HepG2 (cell line): Measurements from ENCODE around the gene ANO6. TPM values are rescaled to one million over a fixed set of nuclear protein-coding genes. Genes with fewer than 3 reads are reported as not detected.

Source experiments
- ARHGAP35 ChIP-seq: sonication (generic); formaldehyde crosslinking; IDR thresholded peaks from 2 replicates; pipeline ENCODE4 v1.9.0; 2022; ENCODE audit warnings: mild to moderate bottlenecking, inconsistent platforms, moderate library complexity, missing genetic modification reagents, borderline replicate concordance
- IKZF1 ChIP-seq: fragments of 450-650 bp; IDR thresholded peaks from 2 replicates; pipeline ENCODE4 v1.7.1; 2016
- KDM5A ChIP-seq: fragments of 200-600 bp; sonication (generic); IDR thresholded peaks from 2 replicates; pipeline ENCODE4 v1.7.0; 2018; ENCODE audit warnings: antibody characterized with exemption, mild to moderate bottlenecking, low read length, borderline replicate concordance
- MTA3 ChIP-seq: sonication (generic); formaldehyde crosslinking; IDR thresholded peaks from 2 replicates; pipeline ENCODE4 v1.4.0; 2020; ENCODE audit warnings: missing genetic modification reagents
- PHF21A ChIP-seq: sonication (generic); formaldehyde crosslinking; IDR thresholded peaks from 2 replicates; pipeline ENCODE4 v1.5.0; 2020; ENCODE audit warnings: mild to moderate bottlenecking, missing genetic modification reagents
- RBM39 ChIP-seq: fragments of 200-400 bp; formaldehyde crosslinking; IDR thresholded peaks from one replicate; pipeline ENCODE4 v1.6.1; 2018; ENCODE audit warnings: antibody characterized with exemption, mild to moderate bottlenecking, low read depth, low read length; ENCODE audit not compliant: poor library complexity, severe bottlenecking
- REPIN1 ChIP-seq: sonication (generic); formaldehyde crosslinking; IDR thresholded peaks from 2 replicates; pipeline ENCODE4 v1.8.0; 2022; ENCODE audit warnings: missing genetic modification reagents, low read depth, mild to moderate bottlenecking, borderline replicate concordance
- ZBTB40 ChIP-seq, 2 experiments: fragments of 450-650 bp in 1 of 2; sonication (generic) in 1 of 2; formaldehyde crosslinking in 1 of 2; IDR thresholded peaks; 2 replicates each; pipeline versions ENCODE4 v1.6.1 to v1.8.0; 2016 to 2022; ENCODE audit warnings: antibody characterized with exemption in 1 of 2, mild to moderate bottlenecking in 1 of 2, missing genetic modification reagents in 1 of 2
- ZNF451 ChIP-seq: sonication (generic); formaldehyde crosslinking; IDR thresholded peaks from 2 replicates; pipeline ENCODE4 v1.5.0; 2020; ENCODE audit warnings: mild to moderate bottlenecking, missing genetic modification reagents
- ZNF512B ChIP-seq: sonication (generic); formaldehyde crosslinking; IDR thresholded peaks from 2 replicates; pipeline ENCODE4 v1.5.1; 2020; ENCODE audit warnings: missing genetic modification reagents, mild to moderate bottlenecking, borderline replicate concordance
- ZNF800 ChIP-seq: sonication (generic); formaldehyde crosslinking; IDR thresholded peaks from 2 replicates; pipeline ENCODE4 v1.4.0; 2020; ENCODE audit warnings: missing genetic modification reagents
- polyA plus RNA-seq, 8 experiments: library from polyadenylated mRNA; depleted of rRNA in 3 of 8; stranded (reverse) in 7 of 8; unstranded in 1 of 8; fragments of >200 nt; fragmentation: Illumina TruSeq in 4 of 8; extraction: Trizol in 4 of 8; gene quantifications; 2 replicates each; pipeline versions ENCODE4 v1.2.1 to v1.2.3, GENCODE V29; 2011 to 2016; ENCODE audit warnings: low read depth in 4 of 8, missing spikeins in 1 of 8, mixed read lengths in 1 of 8; ENCODE audit not compliant: insufficient read depth in 1 of 8
- total RNA-seq, 5 experiments: library from RNA; depleted of rRNA; stranded (reverse); fragments of >200 nt; fragmentation: Illumina TruSeq; extraction: Trizol; gene quantifications; 2 replicates each; pipeline ENCODE4 v1.2.3, GENCODE V29; 2016; ENCODE audit warnings: low read depth in 1 of 5

The ANO6 gene
- total and polyA plus RNA-seq, 2 of the 13 experiments (the other 11 are each of a cell fraction or from before 2014, with no cell fraction given), result 37.8 to 57.1 TPM

- no peak for TF ChIP-seq IKZF1
- peak; percentile 66; the same call in 1 of the 2 replicates for TF ChIP-seq ZNF451 (CRISPR knock-in tag)
- TF ChIP-seq RBM39, result peak; percentile 83
- peak; percentile 62; the same call in 1 of the 2 replicates for TF ChIP-seq KDM5A
- no peak for TF ChIP-seq REPIN1 (CRISPR knock-in tag)
- no peak for TF ChIP-seq ARHGAP35 (CRISPR knock-in tag)
- TF ChIP-seq ZNF800, result peak; percentile 86
- TF ChIP-seq MTA3 (CRISPR knock-in tag), result no peak
- TF ChIP-seq ZNF512B (CRISPR knock-in tag), result 0 out of 2 replicates have a peak, but pooled peaks have one; percentile 16
- TF ChIP-seq PHF21A, result peak; percentile 38; the same call in 1 of the 2 replicates
- no peak for TF ChIP-seq ZBTB40 (IDR thresholded peaks at IDR 0.05)
- 0 out of 2 replicates have a peak, but pooled peaks have one; percentile 7 for TF ChIP-seq ZBTB40 (CRISPR knock-in tag; IDR thresholded peaks at IDR 0.05)
These were observed 511 bp downstream of the ANO6 start (continued) for GRCh38 chr12:45216230-45216982.
